K562 (cell line): ENCODE results near the gene OR2D2. TPM values are rescaled to one million over a fixed set of nuclear protein-coding genes. Genes with fewer than 3 reads are reported as not detected.
"Not testable (repeated sequence)": the region's sequence is repeated elsewhere in the genome, so short reads cannot be mapped to it uniquely, and the experiment has no call there.

Experiments
- ATAC-seq: fragments of 200-7000 bp; cut with Tn5 transposase; 3 replicates; pipeline ENCODE4 v1.9.1; 2020; ENCODE audit warnings: moderate library complexity
- BruUV-seq: library from RNA; stranded (reverse); fragments of 400-500 nt; replicated peaks from 2 replicates; lab custom pipeline; 2021; lab: Mats Ljungman, UMichigan
- CTCF ChIA-PET: fragments of 300-600 bp; formaldehyde crosslinking; extraction: SDS; loops from one replicate; lab custom pipeline; 2021; ENCODE audit warnings: low intra/inter-chr PET ratio; lab: Yijun Ruan, JAX
- POLR2A ChIA-PET: fragments of 300-600, 350-650 bp; sonication (Branson Sonifier 250); formaldehyde crosslinking; extraction: SDS; loops from one replicate; lab custom pipeline; 2021; ENCODE audit warnings: antibody characterized with exemption, inconsistent platforms; lab: Yijun Ruan, JAX
- DNase-seq, 4 experiments: peaks; one replicate each; pipeline versions ENCODE4 v3.0.0 to v3.0.0-alpha.2; 2011 to 2018; ENCODE audit warnings: low spot score in 3 of 4, mixed read lengths in 3 of 4; ENCODE audit errors: extremely low read depth in 1 of 4
- FAIRE-seq: peaks from 2 replicates; lab custom pipeline; 2011; peaks lifted over from hg19 to GRCh38; lab: Jason Lieb, UNC
- H2AFZ ChIP-seq: 2 replicates; pipeline ENCODE4 v1.6.0; 2011; ENCODE audit warnings: low read depth, low read length, control low read depth, inconsistent platforms
- H3K27ac ChIP-seq: fragments of 200-600 bp; 3 replicates; pipeline ENCODE4 v1.8.0; 2011; ENCODE audit warnings: low read depth, mild to moderate bottlenecking, control low read depth, inconsistent platforms, low read length, moderate library complexity, mixed read lengths; ENCODE audit errors: extremely low read depth
- H3K27me3 ChIP-seq, 2 experiments: fragments of 300-600 bp in 1 of 2; 2 replicates in 1 of 2; 3 replicates in 1 of 2; pipeline versions ENCODE4 v1.6.0 to v1.8.0; 2011; ENCODE audit warnings: inconsistent platforms in 2 of 2, low read length in 2 of 2, mild to moderate bottlenecking in 1 of 2, mixed read lengths in 1 of 2, moderate library complexity in 1 of 2; ENCODE audit not compliant: control insufficient read depth in 2 of 2, insufficient read depth in 2 of 2
- H3K36me3 ChIP-seq: fragments of 300-600 bp; 3 replicates; pipeline ENCODE4 v1.8.0; 2011; ENCODE audit warnings: mild to moderate bottlenecking, low read length, inconsistent platforms; ENCODE audit not compliant: control insufficient read depth, insufficient read depth
- H3K4me1 ChIP-seq, 2 experiments: fragments of 200-600 bp in 1 of 2; replicated peaks in 1 of 2; 2 replicates in 1 of 2; 3 replicates in 1 of 2; pipeline versions ENCODE4 v1.5.1 to v1.8.0; 2011; ENCODE audit warnings: inconsistent platforms in 2 of 2, low read length in 2 of 2, mild to moderate bottlenecking in 1 of 2, mixed read lengths in 1 of 2, moderate library complexity in 1 of 2; ENCODE audit not compliant: control insufficient read depth in 2 of 2, insufficient read depth in 2 of 2
- H3K4me2 ChIP-seq: 2 replicates; pipeline ENCODE4 v1.6.1; 2011; ENCODE audit warnings: low read length, control low read depth, inconsistent platforms, mixed read lengths; ENCODE audit not compliant: insufficient read depth
- H3K4me3 ChIP-seq: fragments of 200-600 bp; sonication (generic), shearing (Covaris generic); 2 replicates; pipeline ENCODE4 v1.5.1; 2016; ENCODE audit warnings: control low read depth, inconsistent platforms
- H3K79me2 ChIP-seq: fragments of 200-600 bp; 3 replicates; pipeline ENCODE4 v1.8.0; 2011; ENCODE audit warnings: low read length, inconsistent platforms; ENCODE audit not compliant: control insufficient read depth, insufficient read depth
- H3K9ac ChIP-seq, 2 experiments: 2 replicates each; pipeline versions ENCODE4 v1.6.0 to v1.6.1; 2011; ENCODE audit warnings: low read depth in 2 of 2, low read length in 2 of 2, control low read depth in 1 of 2, inconsistent platforms in 1 of 2, mild to moderate bottlenecking in 1 of 2, mixed read lengths in 1 of 2; ENCODE audit not compliant: insufficient read depth in 1 of 2
- H3K9me1 ChIP-seq: one replicate; pipeline ENCODE4 v1.6.0; 2011; ENCODE audit warnings: inconsistent platforms, mild to moderate bottlenecking, low read length, moderate library complexity; ENCODE audit not compliant: control insufficient read depth, insufficient read depth
- H3K9me3 ChIP-seq: replicated peaks from 2 replicates; pipeline ENCODE4 v1.5.1; 2011; ENCODE audit warnings: low read depth, low read length, inconsistent platforms; ENCODE audit not compliant: control insufficient read depth, insufficient read depth
- H4K20me1 ChIP-seq: replicated peaks from 2 replicates; pipeline ENCODE4 v1.6.1; 2011; ENCODE audit warnings: low read length, inconsistent platforms, mixed read lengths; ENCODE audit not compliant: control insufficient read depth, insufficient read depth
- ATF7 ChIP-seq: fragments of 450-650 bp; IDR thresholded peaks from 2 replicates; pipeline ENCODE4 v1.7.1; 2014; ENCODE audit warnings: mild to moderate bottlenecking, moderate library complexity
- MCM5 ChIP-seq: fragments of 450-650 bp; IDR thresholded peaks from 2 replicates; pipeline ENCODE4 v1.6.1; 2016; ENCODE audit warnings: low read depth
- POLR2AphosphoS2 ChIP-seq: IDR thresholded peaks from 2 replicates; pipeline ENCODE4 v1.6.1; 2012; ENCODE audit warnings: low read length, improper control_type of control experiment
- TBP ChIP-seq: optimal IDR thresholded peaks from 2 replicates; pipeline ENCODE3; 2011; ENCODE audit warnings: low read depth, low read length, improper control_type of control experiment
- ZC3H11A ChIP-seq: IDR thresholded peaks from 2 replicates; pipeline ENCODE4 v1.6.1; 2012; ENCODE audit warnings: low read depth, low read length, improper control_type of control experiment
- ZNF146 ChIP-seq: IDR thresholded peaks from one replicate; pipeline ENCODE4 v1.6.1; 2018; ENCODE audit warnings: missing compliant biosample characterization; ENCODE audit not compliant: unreplicated experiment
- ZNF766 ChIP-seq: fragments of 200-800 bp; sonication (Bioruptor generic); conservative IDR thresholded peaks from 2 replicates; pipeline ENCODE4 v1.6.1; 2016; ENCODE audit warnings: missing genetic modification characterization, missing compliant biosample characterization
- WGBS: fragments of 100-300 bp; shearing (Covaris generic); methylation state at CpG from one replicate; pipeline ENCODE4 v1.1.6; 2016; ENCODE audit warnings: low coverage, mixed read lengths; ENCODE audit not compliant: insufficient coverage; ENCODE audit errors: missing lambda C conversion rate; 5-methylcytosine and 5-hydroxymethylcytosine counted together
- in situ Hi-C: fragments of 300-500 bp; cut with MboI; formaldehyde crosslinking; loops from 4 replicates; pipeline ENCODE4 v1.15.0; 2018; ENCODE audit warnings: inconsistent platforms, mixed read lengths
- intact Hi-C: fragments of 100-400 bp; cut with micrococcal nuclease; formaldehyde crosslinking; loops from 2 replicates; pipeline ENCODE4 v1.14.2; 2022
- polyA plus RNA-seq, 8 experiments: library from polyadenylated mRNA; depleted of rRNA in 4 of 8; stranded (reverse) in 5 of 8; unstranded in 3 of 8; fragments of >200 nt; fragmentation: Nextera tagmentation in 2 of 8; fragmentation: Illumina TruSeq in 1 of 8; extraction: Ambion mirVana in 2 of 8; extraction: Trizol in 1 of 8; gene quantifications; 2 replicates each; pipeline versions ENCODE4 v1.2.1 to v1.2.3, GENCODE V29; 2011 to 2014; ENCODE audit warnings: inconsistent platforms in 1 of 8, missing spikeins in 1 of 8
- total RNA-seq, 7 experiments: library from RNA; depleted of rRNA in 6 of 7; stranded (reverse); fragments of >200 nt in 6 of 7; fragmentation: Illumina TruSeq in 2 of 7; extraction: Trizol in 2 of 7; gene quantifications; 2 replicates each; pipeline versions ENCODE4 v1.2.1 to v1.2.3, GENCODE V29; 2011 to 2021; ENCODE audit warnings: low replicate concordance in 1 of 7
- TF ChIP-seq, protein P1 (sequence below): sonication (generic); formaldehyde crosslinking; IDR thresholded peaks from 2 replicates; pipeline ENCODE4 v1.8.0; 2022; ENCODE audit warnings: mild to moderate bottlenecking, missing genetic modification reagents
- TF ChIP-seq, protein P2 (sequence below): fragments of 150-350 bp; IDR thresholded peaks from 2 replicates; pipeline ENCODE4 v1.6.1; 2014; ENCODE audit warnings: low read depth, mild to moderate bottlenecking, low read length, borderline replicate concordance
- TF ChIP-seq, protein P3 (sequence below): fragments of 150-350 bp; conservative IDR thresholded peaks from 2 replicates; pipeline ENCODE4 v1.6.1; 2014; ENCODE audit warnings: low read length

OR2D2 gene
- total and polyA plus RNA-seq, 9 of the 15 experiments (the other 6 are each of a cell fraction or from before 2014, with no cell fraction given): 0.10 to 1.0 (median 0.57) TPM; not detected in 2

DNA sequence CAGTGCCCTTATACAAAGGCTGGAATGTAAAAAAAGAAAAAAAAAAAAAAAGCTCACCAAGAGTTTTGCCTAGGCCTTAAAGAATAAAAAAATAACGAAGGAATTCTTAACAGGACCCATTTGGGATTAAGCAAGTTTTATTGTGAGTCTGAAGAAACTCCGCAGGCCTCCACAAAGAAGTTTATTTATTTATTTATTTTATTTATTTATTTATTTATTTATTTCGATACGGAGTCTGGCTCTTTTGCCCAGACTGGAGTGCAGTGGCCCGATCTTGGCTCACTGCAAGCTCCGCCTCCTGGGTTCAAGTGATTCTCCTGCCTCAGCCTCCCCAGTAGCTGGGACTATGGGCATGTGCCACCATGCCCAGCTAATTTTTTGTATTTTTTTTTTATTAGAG is 37.5 kb downstream of the OR2D2 start:
- H3K4me1 ChIP-seq, H3K9me1 ChIP-seq, H3K9ac ChIP-seq, H3K79me2 ChIP-seq, intact Hi-C loops, in situ Hi-C loops, BruUV-seq, DNase-seq, H3K27ac ChIP-seq, ATAC-seq, POLR2A ChIA-PET, H4K20me1 ChIP-seq, H2AFZ ChIP-seq, H3K4me3 ChIP-seq, H3K4me2 ChIP-seq, CTCF ChIA-PET, H3K27me3 ChIP-seq, H3K36me3 ChIP-seq, FAIRE-seq, H3K9me3 ChIP-seq: not testable (repeated sequence)
- WGBS: 35% methylated on average over 5 of the region's 6 CpGs

DNA sequence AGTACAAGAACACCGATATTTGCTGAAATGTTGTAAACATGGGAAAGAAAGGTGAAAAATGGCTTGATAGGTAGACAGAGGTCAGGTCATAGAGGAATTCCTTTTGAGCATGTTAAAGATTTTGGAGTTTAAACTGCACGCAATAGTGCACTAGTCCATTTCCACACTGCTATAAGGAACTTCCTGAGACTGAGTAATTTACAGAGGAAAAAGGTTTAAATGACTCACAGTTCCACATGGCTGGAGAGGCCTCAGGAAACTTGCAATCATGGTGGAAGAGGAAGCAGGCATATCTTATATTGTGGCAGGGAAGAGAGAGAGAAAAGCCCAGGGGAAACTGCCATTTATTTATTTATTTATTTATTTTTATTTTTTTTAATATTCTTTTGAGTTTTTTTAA is 41.8 kb downstream of the OR2D2 start:
- POLR2A ChIA-PET: no interaction called here
- WGBS: 16% methylated on average over 2 of the region's 2 CpGs
- FAIRE-seq: no peak
- H3K36me3 ChIP-seq: no peaks in the 10 kb centered on the region
- no peaks in the 10 kb centered on the region for H3K4me1 ChIP-seq
- intact Hi-C loops: no loop called here
- no peak overlapping the region for H3K9ac ChIP-seq
- H4K20me1 ChIP-seq: no peaks in the 10 kb centered on the region
- H3K27me3 ChIP-seq: no peaks in the 10 kb centered on the region
- no peak for DNase-seq
- no peak overlapping the region for H3K4me2 ChIP-seq
- no TSS peak for BruUV-seq
- no peaks in the 10 kb centered on the region for H3K79me2 ChIP-seq
- no peak overlapping the region for H2AFZ ChIP-seq
- H3K9me1 ChIP-seq: no peaks in the 10 kb centered on the region
- no peak overlapping the region for H3K27ac ChIP-seq
- no peaks in the 10 kb centered on the region for H3K9me3 ChIP-seq
- no peak for ATAC-seq
- in situ Hi-C loops: no loop called here
- H3K4me3 ChIP-seq: no peak overlapping the region
- CTCF ChIA-PET: no interaction called here
- TF ChIP-seq ZC3H11A: no peak
- no peak for TF ChIP-seq POLR2AphosphoS2
- TF ChIP-seq, protein P1, sequence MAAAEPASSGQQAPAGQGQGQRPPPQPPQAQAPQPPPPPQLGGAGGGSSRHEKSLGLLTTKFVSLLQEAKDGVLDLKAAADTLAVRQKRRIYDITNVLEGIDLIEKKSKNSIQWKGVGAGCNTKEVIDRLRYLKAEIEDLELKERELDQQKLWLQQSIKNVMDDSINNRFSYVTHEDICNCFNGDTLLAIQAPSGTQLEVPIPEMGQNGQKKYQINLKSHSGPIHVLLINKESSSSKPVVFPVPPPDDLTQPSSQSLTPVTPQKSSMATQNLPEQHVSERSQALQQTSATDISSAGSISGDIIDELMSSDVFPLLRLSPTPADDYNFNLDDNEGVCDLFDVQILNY (CRISPR knock-in tag): no peak
- TF ChIP-seq, protein P2, sequence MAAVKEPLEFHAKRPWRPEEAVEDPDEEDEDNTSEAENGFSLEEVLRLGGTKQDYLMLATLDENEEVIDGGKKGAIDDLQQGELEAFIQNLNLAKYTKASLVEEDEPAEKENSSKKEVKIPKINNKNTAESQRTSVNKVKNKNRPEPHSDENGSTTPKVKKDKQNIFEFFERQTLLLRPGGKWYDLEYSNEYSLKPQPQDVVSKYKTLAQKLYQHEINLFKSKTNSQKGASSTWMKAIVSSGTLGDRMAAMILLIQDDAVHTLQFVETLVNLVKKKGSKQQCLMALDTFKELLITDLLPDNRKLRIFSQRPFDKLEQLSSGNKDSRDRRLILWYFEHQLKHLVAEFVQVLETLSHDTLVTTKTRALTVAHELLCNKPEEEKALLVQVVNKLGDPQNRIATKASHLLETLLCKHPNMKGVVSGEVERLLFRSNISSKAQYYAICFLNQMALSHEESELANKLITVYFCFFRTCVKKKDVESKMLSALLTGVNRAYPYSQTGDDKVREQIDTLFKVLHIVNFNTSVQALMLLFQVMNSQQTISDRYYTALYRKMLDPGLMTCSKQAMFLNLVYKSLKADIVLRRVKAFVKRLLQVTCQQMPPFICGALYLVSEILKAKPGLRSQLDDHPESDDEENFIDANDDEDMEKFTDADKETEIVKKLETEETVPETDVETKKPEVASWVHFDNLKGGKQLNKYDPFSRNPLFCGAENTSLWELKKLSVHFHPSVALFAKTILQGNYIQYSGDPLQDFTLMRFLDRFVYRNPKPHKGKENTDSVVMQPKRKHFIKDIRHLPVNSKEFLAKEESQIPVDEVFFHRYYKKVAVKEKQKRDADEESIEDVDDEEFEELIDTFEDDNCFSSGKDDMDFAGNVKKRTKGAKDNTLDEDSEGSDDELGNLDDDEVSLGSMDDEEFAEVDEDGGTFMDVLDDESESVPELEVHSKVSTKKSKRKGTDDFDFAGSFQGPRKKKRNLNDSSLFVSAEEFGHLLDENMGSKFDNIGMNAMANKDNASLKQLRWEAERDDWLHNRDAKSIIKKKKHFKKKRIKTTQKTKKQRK: no peak
- no peak for TF ChIP-seq ATF7
- TF ChIP-seq ZNF146: no peak
- no peak for TF ChIP-seq ZNF766 (CRISPR knock-in tag)
- TF ChIP-seq TBP: no peak
- no peak for TF ChIP-seq MCM5
- TF ChIP-seq, protein P3, sequence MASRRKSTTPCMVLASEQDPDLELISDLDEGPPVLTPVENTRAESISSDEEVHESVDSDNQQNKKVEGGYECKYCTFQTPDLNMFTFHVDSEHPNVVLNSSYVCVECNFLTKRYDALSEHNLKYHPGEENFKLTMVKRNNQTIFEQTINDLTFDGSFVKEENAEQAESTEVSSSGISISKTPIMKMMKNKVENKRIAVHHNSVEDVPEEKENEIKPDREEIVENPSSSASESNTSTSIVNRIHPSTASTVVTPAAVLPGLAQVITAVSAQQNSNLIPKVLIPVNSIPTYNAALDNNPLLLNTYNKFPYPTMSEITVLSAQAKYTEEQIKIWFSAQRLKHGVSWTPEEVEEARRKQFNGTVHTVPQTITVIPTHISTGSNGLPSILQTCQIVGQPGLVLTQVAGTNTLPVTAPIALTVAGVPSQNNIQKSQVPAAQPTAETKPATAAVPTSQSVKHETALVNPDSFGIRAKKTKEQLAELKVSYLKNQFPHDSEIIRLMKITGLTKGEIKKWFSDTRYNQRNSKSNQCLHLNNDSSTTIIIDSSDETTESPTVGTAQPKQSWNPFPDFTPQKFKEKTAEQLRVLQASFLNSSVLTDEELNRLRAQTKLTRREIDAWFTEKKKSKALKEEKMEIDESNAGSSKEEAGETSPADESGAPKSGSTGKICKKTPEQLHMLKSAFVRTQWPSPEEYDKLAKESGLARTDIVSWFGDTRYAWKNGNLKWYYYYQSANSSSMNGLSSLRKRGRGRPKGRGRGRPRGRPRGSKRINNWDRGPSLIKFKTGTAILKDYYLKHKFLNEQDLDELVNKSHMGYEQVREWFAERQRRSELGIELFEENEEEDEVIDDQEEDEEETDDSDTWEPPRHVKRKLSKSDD: no peak
